ENCODE data around the gene FAM114A1.

DNA sequence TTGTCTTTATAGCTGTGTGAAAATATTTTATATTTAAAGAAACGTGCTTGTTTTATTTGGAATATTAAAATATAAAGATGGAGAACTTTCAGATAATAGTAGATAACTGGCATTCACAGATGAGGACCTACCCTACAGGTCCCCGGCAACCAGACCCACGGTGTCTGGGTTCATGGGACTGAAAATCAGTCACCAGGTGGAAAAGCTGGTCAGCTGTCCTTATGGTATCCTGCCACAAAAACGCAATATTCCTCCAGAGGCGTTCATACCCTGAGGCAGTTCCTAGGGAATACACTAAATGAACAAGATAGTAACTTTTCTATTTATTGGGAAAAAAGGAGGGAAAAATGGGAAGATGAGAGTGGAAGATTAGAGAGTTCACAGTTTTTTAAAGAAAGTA lies 12.1 kb upstream of the FAM114A1 start:
- TF ChIP-seq POLR2A (IDR thresholded peaks at IDR 0.05; ENCODE audit: low read depth, low read length) (no peak), TAF1 (IDR thresholded peaks at IDR 0.05; ENCODE audit: low read depth, low read length) (no peak), POLR2AphosphoS5 (IDR thresholded peaks at IDR 0.05; ENCODE audit: low read depth, low read length) (no peak), SPI1 (IDR thresholded peaks at IDR 0.05; ENCODE audit: low read depth, low read length) (no peak), PAX5 (IDR thresholded peaks at IDR 0.05; ENCODE audit: insufficient read depth, low read length, severe bottlenecking) (no peak)

All from GM12891 (cell line).